IPS-18a (cell line): ENCODE measurements around the gene GNAI1.
A peak's percentile ranks its signal among the peaks of the same experiment; 100 is the strongest.

Experiments used
- H3K27ac ChIP-seq: one replicate; pipeline ENCODE4 v1.5.1; 2013; ENCODE audit warnings: low read length
- H3K27me3 ChIP-seq: one replicate; pipeline ENCODE4 v1.6.1; 2013; ENCODE audit warnings: mild to moderate bottlenecking, low read length; ENCODE audit not compliant: control insufficient read depth, insufficient read depth
- H3K36me3 ChIP-seq: one replicate; pipeline ENCODE4 v1.6.1; 2013; ENCODE audit warnings: low read depth, low read length; ENCODE audit not compliant: control insufficient read depth
- H3K4me1 ChIP-seq: one replicate; pipeline ENCODE4 v1.6.1; 2013; ENCODE audit warnings: low read depth, low read length; ENCODE audit not compliant: control insufficient read depth
- H3K4me3 ChIP-seq: one replicate; pipeline ENCODE4 v1.5.1; 2013; ENCODE audit warnings: low read length
- H3K9ac ChIP-seq: one replicate; pipeline ENCODE4 v1.6.1; 2013; ENCODE audit warnings: mild to moderate bottlenecking, low read length, moderate library complexity
- H3K9me3 ChIP-seq: one replicate; pipeline ENCODE4 v1.6.1; 2013; ENCODE audit warnings: low read depth, low read length; ENCODE audit not compliant: control insufficient read depth

GNAI1 gene

GRCh38 chr7:80134536-80135308, at the start of gene GNAI1:
TSS of gene GNAI1 (plus strand) at chr7:80134831. CDS start at chr7:80135161, 330 bp downstream.
- H3K27ac ChIP-seq = no peak within 1 kb of the TSS

GRCh38 chr7:80087051-80087770, 47.4 kb upstream of the GNAI1 start:
- H3K27ac ChIP-seq = no peak overlapping the region
- no peaks in the 10 kb centered on the region for H3K27me3 ChIP-seq
- no peak overlapping the region for H3K9ac ChIP-seq
- no peaks in the 10 kb centered on the region for H3K9me3 ChIP-seq
- no peaks in the 10 kb centered on the region for H3K4me1 ChIP-seq
- no peak overlapping the region for H3K4me3 ChIP-seq
- H3K36me3 ChIP-seq = no peaks in the 10 kb centered on the region

More at GRCh38 chr7:80134536-80135308, at the start of gene GNAI1:
- Histone ChIP-seq H3K9me3 (no peaks in the 10 kb centered on the region), H3K4me3 (peak within 1 kb of the TSS; percentile 97), H3K36me3 (no peaks in the 10 kb centered on the region), H3K4me1 (peaks cover 28% of the 10 kb centered on the region), H3K27me3 (peaks cover 39% of the 10 kb centered on the region), H3K9ac (peak within 1 kb of the TSS; percentile 76)

GRCh38 chr7:80087771-80088170, 46.9 kb upstream of the GNAI1 start:
- Histone ChIP-seq H3K27me3 (no peaks in the 10 kb centered on the region), H3K4me3 (no peak overlapping the region), H3K9me3 (no peaks in the 10 kb centered on the region), H3K36me3 (no peaks in the 10 kb centered on the region), H3K9ac (no peak overlapping the region), H3K4me1 (no peaks in the 10 kb centered on the region), H3K27ac (no peak overlapping the region)

GRCh38 chr7:80088705-80089104, 45.9 kb upstream of the GNAI1 start:
- Histone ChIP-seq H3K9me3 (no peaks in the 10 kb centered on the region), H3K9ac (no peak overlapping the region), H3K36me3 (no peaks in the 10 kb centered on the region), H3K4me3 (no peak overlapping the region), H3K4me1 (no peaks in the 10 kb centered on the region), H3K27me3 (no peaks in the 10 kb centered on the region), H3K27ac (no peak overlapping the region)

GRCh38 chr7:80089366-80089765, 45.3 kb upstream of the GNAI1 start:
- Histone ChIP-seq H3K9me3 (no peaks in the 10 kb centered on the region), H3K4me3 (no peak overlapping the region), H3K27me3 (no peaks in the 10 kb centered on the region), H3K36me3 (no peaks in the 10 kb centered on the region), H3K27ac (no peak overlapping the region), H3K9ac (no peak overlapping the region), H3K4me1 (no peaks in the 10 kb centered on the region)

GRCh38 chr7:80093349-80093748, 41.3 kb upstream of the GNAI1 start:
- Histone ChIP-seq H3K27me3 (no peaks in the 10 kb centered on the region), H3K36me3 (no peaks in the 10 kb centered on the region), H3K9ac (no peak overlapping the region), H3K9me3 (no peaks in the 10 kb centered on the region), H3K27ac (no peak overlapping the region), H3K4me3 (no peak overlapping the region), H3K4me1 (no peaks in the 10 kb centered on the region)

- no peaks in the 10 kb centered on the region for H3K27me3 ChIP-seq
- no peak overlapping the region for H3K27ac ChIP-seq
- no peak overlapping the region for H3K9ac ChIP-seq
- H3K4me1 ChIP-seq = no peaks in the 10 kb centered on the region
- no peaks in the 10 kb centered on the region for H3K36me3 ChIP-seq
- no peak overlapping the region for H3K4me3 ChIP-seq
- no peaks in the 10 kb centered on the region for H3K9me3 ChIP-seq
Observed at GRCh38 chr7:80095545-80095944, 39.1 kb upstream of the GNAI1 start.

- H3K4me1 ChIP-seq = no peaks in the 10 kb centered on the region
- H3K27ac ChIP-seq = no peak overlapping the region
- H3K4me3 ChIP-seq = no peak overlapping the region
- H3K9ac ChIP-seq = no peak overlapping the region
- no peaks in the 10 kb centered on the region for H3K36me3 ChIP-seq
- no peaks in the 10 kb centered on the region for H3K9me3 ChIP-seq
- H3K27me3 ChIP-seq = no peaks in the 10 kb centered on the region
Observed at GRCh38 chr7:80097756-80098155, 36.9 kb upstream of the GNAI1 start.

- Histone ChIP-seq H3K9me3 (no peaks in the 10 kb centered on the region), H3K27me3 (no peaks in the 10 kb centered on the region), H3K36me3 (no peaks in the 10 kb centered on the region), H3K9ac (no peak overlapping the region), H3K4me1 (no peaks in the 10 kb centered on the region), H3K4me3 (no peak overlapping the region), H3K27ac (no peak overlapping the region)
Observed at GRCh38 chr7:80098795-80099194, 35.8 kb upstream of the GNAI1 start.

- Histone ChIP-seq H3K9me3 (no peaks in the 10 kb centered on the region), H3K4me3 (no peak overlapping the region), H3K4me1 (no peaks in the 10 kb centered on the region), H3K27me3 (no peaks in the 10 kb centered on the region), H3K9ac (no peak overlapping the region), H3K27ac (no peak overlapping the region), H3K36me3 (no peaks in the 10 kb centered on the region)
Observed at GRCh38 chr7:80100254-80100653, 34.4 kb upstream of the GNAI1 start.

- Histone ChIP-seq H3K27me3 (no peaks in the 10 kb centered on the region), H3K4me3 (no peak overlapping the region), H3K36me3 (no peaks in the 10 kb centered on the region), H3K4me1 (peaks cover 5% of the 10 kb centered on the region), H3K9ac (no peak overlapping the region), H3K27ac (no peak overlapping the region), H3K9me3 (no peaks in the 10 kb centered on the region)
Observed at GRCh38 chr7:80105701-80106408, 28.8 kb upstream of the GNAI1 start.
